Endothelial cell (in vitro differentiated cells): ENCODE data around the gene TNIK. TPM values are rescaled to one million over a fixed set of nuclear protein-coding genes. Genes with fewer than 3 reads are reported as not detected.
A peak's percentile ranks its signal among the peaks of the same experiment; 100 is the strongest.

Experiments
- DNase-seq: peaks from one replicate; pipeline ENCODE4 v3.0.0; 2021; ENCODE audit warnings: low spot score
- H3K27ac Mint-ChIP-seq: one replicate; pipeline ENCODE4 v1.8.0; 2021; ENCODE audit warnings: mixed read lengths, inconsistent platforms; ENCODE audit not compliant: unreplicated experiment
- H3K27me3 Mint-ChIP-seq: one replicate; pipeline ENCODE4 v1.8.0; 2021; ENCODE audit warnings: mild to moderate bottlenecking, moderate library complexity, mixed read lengths, inconsistent platforms; ENCODE audit not compliant: unreplicated experiment
- H3K36me3 Mint-ChIP-seq: one replicate; pipeline ENCODE4 v1.8.0; 2021; ENCODE audit warnings: mild to moderate bottlenecking, low read depth, mixed read lengths, inconsistent platforms; ENCODE audit not compliant: unreplicated experiment
- H3K4me1 Mint-ChIP-seq: one replicate; pipeline ENCODE4 v1.8.0; 2021; ENCODE audit warnings: mild to moderate bottlenecking, mixed read lengths, inconsistent platforms; ENCODE audit not compliant: unreplicated experiment
- H3K4me3 Mint-ChIP-seq: one replicate; pipeline ENCODE4 v1.8.0; 2021; ENCODE audit warnings: mild to moderate bottlenecking, mixed read lengths, inconsistent platforms; ENCODE audit not compliant: unreplicated experiment
- H3K9me3 Mint-ChIP-seq: one replicate; pipeline ENCODE4 v1.8.0; 2021; ENCODE audit warnings: mixed read lengths, inconsistent platforms; ENCODE audit not compliant: unreplicated experiment
- CTCF ChIP-seq: fragments of 200-600 bp; sonication (generic); IDR thresholded peaks from one replicate; pipeline ENCODE4 v1.5.0; 2021; ENCODE audit warnings: antibody characterized with exemption; ENCODE audit not compliant: unreplicated experiment
- total RNA-seq: library from RNA; stranded (reverse); fragmentation: NEBNext Ultra II Directional; extraction: Animal tissue kit (Norgen Biotek cat#: 25700); gene quantifications from one replicate; pipeline ENCODE4 v1.2.1, GENCODE V29; 2021; ENCODE audit not compliant: unreplicated experiment

The TNIK gene
- total RNA-seq, 1 donor from 2014 or later, result 67.0 TPM

DNA sequence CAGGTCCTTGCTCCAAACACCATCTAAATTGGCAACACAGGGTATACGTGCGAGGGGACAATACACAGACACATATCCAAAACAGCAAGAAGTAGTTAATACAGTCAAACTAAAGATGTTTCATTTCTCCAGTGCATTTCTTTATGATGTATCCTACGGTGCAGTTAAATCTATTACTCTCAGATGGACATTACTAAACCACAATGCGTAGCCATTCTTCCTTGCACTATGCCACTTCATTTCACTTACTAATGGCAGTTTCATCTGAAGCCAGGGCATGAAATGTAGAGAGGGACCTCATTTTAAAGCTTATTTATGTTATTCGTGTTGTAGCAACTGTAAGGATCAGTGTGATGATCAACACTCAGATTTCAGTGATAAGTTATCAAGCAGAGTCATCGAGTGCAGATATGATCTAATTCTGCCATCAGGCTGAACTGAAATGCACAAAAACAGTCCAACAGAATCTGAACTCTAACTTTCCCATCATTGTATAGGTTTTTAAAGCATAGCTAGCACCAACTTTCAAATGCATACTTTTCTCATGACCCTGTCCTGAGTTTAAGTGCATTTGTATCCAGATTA is 14.5 kb downstream of the TNIK start:
- no peaks in the 10 kb centered on the region for H3K27me3 Mint-ChIP-seq
- no peaks in the 10 kb centered on the region for H3K36me3 Mint-ChIP-seq
- H3K4me1 Mint-ChIP-seq, result peaks cover 32% of the 10 kb centered on the region
- no peaks in the 10 kb centered on the region for H3K9me3 Mint-ChIP-seq
- no peak overlapping the region for H3K27ac Mint-ChIP-seq
- H3K4me3 Mint-ChIP-seq, result no peak overlapping the region
- no peak for TF ChIP-seq CTCF
- DNase-seq, result no peak

DNA sequence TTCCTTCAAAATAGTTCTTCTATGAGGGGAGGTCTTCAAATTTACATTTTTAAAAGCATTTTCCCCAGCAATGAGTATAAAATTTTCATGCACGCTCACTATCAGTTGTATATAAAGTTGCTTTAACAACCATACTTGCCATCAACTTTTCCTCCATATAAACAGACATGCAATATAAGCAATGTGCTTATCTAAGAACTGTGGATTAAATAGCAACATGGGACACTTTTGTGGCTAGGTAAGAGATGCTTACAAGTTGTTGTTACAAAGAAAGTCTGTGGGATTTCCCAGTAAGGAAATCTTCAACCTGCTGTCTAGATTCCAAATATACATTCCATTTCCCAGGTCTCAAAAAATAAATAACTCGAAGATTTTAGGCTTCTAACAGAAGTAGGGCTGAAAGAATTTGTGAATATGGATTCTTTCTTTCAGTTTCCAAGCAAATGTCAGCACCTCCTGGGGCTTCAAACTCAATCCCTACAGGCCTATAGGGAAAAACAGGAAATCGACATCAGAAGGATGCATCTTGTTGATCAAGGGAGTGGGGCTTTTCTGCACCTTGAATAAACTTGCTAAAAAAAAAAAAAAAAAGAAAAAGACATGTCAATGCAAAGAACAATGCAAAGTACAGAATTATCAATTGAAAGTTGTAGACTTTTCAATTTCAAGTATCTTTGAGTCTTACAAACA is 16.1 kb downstream of the TNIK start:
- peak overlapping the region; percentile 52 for H3K27ac Mint-ChIP-seq
- H3K4me3 Mint-ChIP-seq, result no peak overlapping the region
- H3K4me1 Mint-ChIP-seq, result peaks cover 37% of the 10 kb centered on the region
- H3K27me3 Mint-ChIP-seq, result no peaks in the 10 kb centered on the region
- DNase-seq, result no peak
- no peaks in the 10 kb centered on the region for H3K9me3 Mint-ChIP-seq
- no peaks in the 10 kb centered on the region for H3K36me3 Mint-ChIP-seq
- no peak for TF ChIP-seq CTCF

DNA sequence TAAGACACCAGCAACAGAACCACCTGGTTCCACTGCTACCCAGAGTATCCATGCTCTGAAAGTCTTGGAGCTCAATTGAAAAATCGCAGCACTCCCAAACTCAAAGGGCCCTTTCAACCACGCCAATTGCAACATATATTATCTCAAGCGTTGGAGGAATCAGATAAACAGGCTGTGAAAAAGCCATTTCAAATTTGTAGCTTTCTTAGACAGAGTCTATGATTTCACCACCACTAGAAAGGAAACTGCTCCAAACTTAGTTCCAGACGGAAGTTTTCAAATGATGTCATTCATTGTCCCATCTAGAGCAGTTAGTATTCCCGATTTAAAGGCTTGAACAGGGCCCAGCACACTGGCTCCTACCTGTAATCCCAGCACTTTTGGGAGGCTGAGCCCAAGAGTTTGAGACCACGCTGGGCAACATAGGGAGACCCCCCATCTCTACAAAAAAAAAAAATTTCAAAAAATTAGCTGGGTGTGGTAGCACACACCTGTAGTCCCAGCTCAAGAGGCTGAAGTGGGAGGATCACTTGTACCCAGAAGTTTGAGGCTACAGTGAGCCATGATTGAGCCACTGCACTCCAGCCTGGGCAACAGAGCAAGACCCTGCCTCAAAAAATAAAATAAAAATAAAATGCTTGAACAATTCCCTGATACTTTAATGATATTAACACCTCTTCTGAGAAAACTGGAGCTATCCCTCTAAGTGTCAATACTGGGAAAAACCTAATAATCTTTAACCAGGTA is 16.8 kb downstream of the TNIK start:
- H3K27me3 Mint-ChIP-seq, result no peaks in the 10 kb centered on the region
- H3K36me3 Mint-ChIP-seq, result no peaks in the 10 kb centered on the region
- peak overlapping the region; percentile 36 for H3K27ac Mint-ChIP-seq
- H3K9me3 Mint-ChIP-seq, result no peaks in the 10 kb centered on the region
- peaks cover 37% of the 10 kb centered on the region for H3K4me1 Mint-ChIP-seq
- no peak for DNase-seq
- no peak overlapping the region for H3K4me3 Mint-ChIP-seq
- TF ChIP-seq CTCF, result no peak

GRCh38 chr3:171442184-171442583 is 18.0 kb downstream of the TNIK start:
- Mint-ChIP-seq H3K27me3 (no peaks in the 10 kb centered on the region), H3K9me3 (no peaks in the 10 kb centered on the region), H3K27ac (peak overlapping the region; percentile 78), H3K36me3 (no peaks in the 10 kb centered on the region), H3K4me3 (no peak overlapping the region), H3K4me1 (peaks cover 37% of the 10 kb centered on the region)
- DNase-seq, result no peak
- TF ChIP-seq CTCF, result no peak

DNA sequence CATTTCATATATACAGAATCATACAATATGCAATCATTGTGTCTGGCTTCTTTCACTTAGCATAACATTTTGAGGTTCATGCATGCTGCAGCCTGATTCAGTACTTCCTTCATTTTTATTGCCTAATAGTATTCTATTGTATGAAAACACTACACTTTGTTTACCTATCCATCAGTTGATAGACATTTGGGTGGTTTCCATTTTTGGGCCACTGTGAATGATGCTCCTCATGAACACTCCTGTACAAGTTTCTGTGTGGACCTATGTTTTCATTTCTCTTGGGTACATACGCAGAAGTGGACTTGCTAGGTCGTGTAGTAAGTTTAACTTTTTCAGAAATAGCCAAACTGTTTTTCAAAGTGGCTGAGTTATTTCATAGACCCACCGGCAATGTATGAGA is 18.8 kb downstream of the TNIK start:
- H3K4me1 Mint-ChIP-seq, result peaks cover 45% of the 10 kb centered on the region
- H3K9me3 Mint-ChIP-seq, result no peaks in the 10 kb centered on the region
- H3K4me3 Mint-ChIP-seq, result no peak overlapping the region
- H3K27ac Mint-ChIP-seq, result no peak overlapping the region
- no peaks in the 10 kb centered on the region for H3K36me3 Mint-ChIP-seq
- peaks cover 2% of the 10 kb centered on the region for H3K27me3 Mint-ChIP-seq
- TF ChIP-seq CTCF, result no peak
- DNase-seq, result no peak
